Neuron (in vitro differentiated cells): ENCODE results near the gene SYNE4.
"Not testable (repeated sequence)": the region's sequence is repeated elsewhere in the genome, so short reads cannot be mapped to it uniquely, and the experiment has no call there.

Experiments used
- H2AFZ ChIP-seq: one replicate; pipeline ENCODE4 v1.6.1; 2013; ENCODE audit warnings: low read depth, mild to moderate bottlenecking, inconsistent platforms, low read length, moderate library complexity
- H3K27me3 ChIP-seq: one replicate; pipeline ENCODE4 v1.6.1; 2013; ENCODE audit warnings: low read length; ENCODE audit not compliant: insufficient read depth
- H3K36me3 ChIP-seq: one replicate; pipeline ENCODE4 v1.6.1; 2013; ENCODE audit warnings: low read length; ENCODE audit not compliant: insufficient read depth
- H3K4me1 ChIP-seq: one replicate; pipeline ENCODE4 v1.6.1; 2013; ENCODE audit warnings: low read length; ENCODE audit not compliant: insufficient read depth
- H3K4me3 ChIP-seq: 2 replicates; pipeline ENCODE4 v1.5.1; 2013; ENCODE audit warnings: mild to moderate bottlenecking, low read length, moderate library complexity
- H3K9me3 ChIP-seq: one replicate; pipeline ENCODE4 v1.6.1; 2013; ENCODE audit warnings: low read length

SYNE4 gene

GRCh38 chr19:35975608-35976214, 32.9 kb downstream of the SYNE4 start:
- Histone ChIP-seq H3K9me3 (no peaks in the 10 kb centered on the region), H2AFZ (no peak overlapping the region), H3K4me1 (no peaks in the 10 kb centered on the region), H3K27me3 (peaks cover 25% of the 10 kb centered on the region), H3K36me3 (no peaks in the 10 kb centered on the region), H3K4me3 (no peak overlapping the region)

- no peaks in the 10 kb centered on the region for H3K36me3 ChIP-seq
- no peaks in the 10 kb centered on the region for H3K9me3 ChIP-seq
- H2AFZ ChIP-seq, result no peak overlapping the region
- no peak overlapping the region for H3K4me3 ChIP-seq
- H3K4me1 ChIP-seq, result no peaks in the 10 kb centered on the region
- peaks cover 19% of the 10 kb centered on the region for H3K27me3 ChIP-seq
Measured at GRCh38 chr19:35973487-35973886, 35.1 kb downstream of the SYNE4 start.

GRCh38 chr19:35966771-35967170, 41.8 kb downstream of the SYNE4 start:
- no peak overlapping the region for H2AFZ ChIP-seq
- no peaks in the 10 kb centered on the region for H3K36me3 ChIP-seq
- no peaks in the 10 kb centered on the region for H3K4me1 ChIP-seq
- H3K9me3 ChIP-seq, result no peaks in the 10 kb centered on the region
- H3K4me3 ChIP-seq, result no peak overlapping the region
- H3K27me3 ChIP-seq, result no peaks in the 10 kb centered on the region

GRCh38 chr19:35963514-35963913, 45.1 kb downstream of the SYNE4 start:
- H3K4me1 ChIP-seq, result no peaks in the 10 kb centered on the region
- H3K27me3 ChIP-seq, result peaks cover 21% of the 10 kb centered on the region
- no peaks in the 10 kb centered on the region for H3K36me3 ChIP-seq
- no peak overlapping the region for H2AFZ ChIP-seq
- no peak overlapping the region for H3K4me3 ChIP-seq
- H3K9me3 ChIP-seq, result peaks cover 3% of the 10 kb centered on the region

DNA sequence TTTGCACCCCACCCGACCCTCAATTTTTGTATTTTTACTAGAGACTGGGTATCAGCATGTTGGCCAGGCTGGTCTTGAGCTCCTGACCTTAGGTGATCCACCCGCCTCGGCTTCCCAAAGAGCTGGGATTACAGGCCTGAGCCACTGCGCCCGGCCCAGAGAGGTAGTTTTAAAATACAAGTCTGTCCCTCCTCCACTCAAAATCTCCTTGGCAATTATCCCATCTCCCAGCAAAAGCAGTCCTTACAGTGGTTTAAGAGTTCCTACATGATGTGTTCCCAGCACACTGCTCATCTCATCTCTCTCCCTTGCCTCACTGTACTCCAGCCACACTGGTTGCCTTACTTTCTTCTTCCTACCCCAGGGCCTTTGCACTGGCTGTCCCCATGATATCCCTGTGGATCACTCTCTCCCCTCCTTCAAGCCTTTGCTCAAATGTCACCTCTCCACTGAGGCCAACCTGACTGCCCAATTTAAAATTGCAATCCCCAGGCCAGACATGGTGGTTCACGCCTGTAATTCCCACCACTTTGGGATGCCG, 48.1 kb downstream of the SYNE4 start:
- Histone ChIP-seq H3K4me3 (no peak overlapping the region), H3K36me3 (no peaks in the 10 kb centered on the region), H3K9me3 (peaks cover 3% of the 10 kb centered on the region), H2AFZ (no peak overlapping the region), H3K4me1 (no peaks in the 10 kb centered on the region), H3K27me3 (peaks cover 36% of the 10 kb centered on the region)

DNA sequence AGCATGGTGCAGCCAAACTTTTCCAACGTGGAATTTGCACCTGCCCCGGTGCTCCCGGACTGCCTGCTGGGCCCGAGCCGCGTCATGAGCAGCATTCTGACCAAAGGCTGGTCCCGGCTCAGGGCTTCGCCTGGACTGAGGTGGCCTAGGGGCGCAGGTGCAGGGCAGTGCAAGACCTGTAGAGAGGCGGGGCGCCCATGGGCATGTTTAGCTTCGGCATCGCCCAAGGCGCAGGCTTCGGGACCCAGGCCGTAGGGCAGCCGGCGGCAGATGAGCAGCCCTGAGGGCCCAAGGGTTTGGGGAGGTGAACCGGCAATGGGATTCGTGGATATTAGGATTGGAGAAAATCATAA, 48.7 kb downstream of the SYNE4 start:
- peaks cover 3% of the 10 kb centered on the region for H3K9me3 ChIP-seq
- H3K27me3 ChIP-seq, result peaks cover 36% of the 10 kb centered on the region
- H3K4me1 ChIP-seq, result no peaks in the 10 kb centered on the region
- H3K36me3 ChIP-seq, result no peaks in the 10 kb centered on the region
- H2AFZ ChIP-seq, result no peak overlapping the region
- H3K4me3 ChIP-seq, result no peak overlapping the region

DNA sequence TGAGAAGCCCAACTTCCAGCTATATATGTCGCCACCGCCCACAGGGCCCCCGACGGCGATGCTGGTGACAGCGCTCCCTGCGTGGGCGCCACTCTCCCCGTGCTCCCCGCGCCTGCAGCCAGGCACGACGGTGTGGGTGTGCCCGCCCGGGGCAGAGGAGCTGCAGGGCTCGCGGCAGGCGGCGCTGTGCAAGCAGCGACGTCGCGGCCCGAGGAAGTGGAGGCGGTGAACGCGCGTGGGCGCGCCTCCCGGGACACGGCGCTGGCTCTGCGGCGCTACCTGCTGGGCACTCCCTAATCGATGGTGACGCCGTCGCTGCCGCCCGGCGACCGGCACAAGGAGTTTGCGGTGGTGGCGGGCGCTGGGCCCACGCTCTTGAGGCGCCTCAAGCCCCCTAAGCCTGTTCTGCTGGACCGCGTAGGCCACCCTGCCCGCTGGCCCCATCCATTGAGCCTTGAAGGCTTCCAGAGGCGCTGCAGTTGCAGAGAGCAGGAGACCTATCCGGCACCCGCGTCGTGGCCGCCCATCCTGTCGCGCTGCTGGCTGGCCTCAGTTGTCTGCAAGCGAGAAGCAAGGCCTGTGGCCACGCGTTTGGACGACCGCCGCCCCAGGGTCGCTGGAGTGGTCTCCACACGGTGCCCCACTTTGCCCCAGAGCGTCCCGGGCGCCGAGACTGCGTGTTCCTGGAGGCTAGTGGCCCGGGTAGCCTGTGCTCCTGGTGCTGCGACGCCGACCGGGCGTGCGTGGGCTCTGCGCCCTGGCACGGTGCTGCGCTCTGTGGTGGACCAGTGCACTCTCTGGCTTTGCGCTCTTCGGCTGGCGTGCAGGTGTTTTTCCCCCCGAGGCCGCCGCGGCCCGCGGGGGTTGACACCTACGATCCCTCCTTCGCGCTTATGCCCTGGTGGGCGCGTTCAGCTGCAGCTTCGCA, 49.3 kb downstream of the SYNE4 start:
- H3K9me3 ChIP-seq, result peaks cover 3% of the 10 kb centered on the region
- H2AFZ ChIP-seq, result no peak overlapping the region
- H3K4me1 ChIP-seq, result no peaks in the 10 kb centered on the region
- peaks cover 36% of the 10 kb centered on the region for H3K27me3 ChIP-seq
- H3K36me3 ChIP-seq, result no peaks in the 10 kb centered on the region
- H3K4me3 ChIP-seq, result no peak overlapping the region

GRCh38 chr19:35958660-35959039, 50.0 kb downstream of the SYNE4 start:
- Histone ChIP-seq H3K4me1 (no peaks in the 10 kb centered on the region), H3K36me3 (no peaks in the 10 kb centered on the region), H3K9me3 (peaks cover 3% of the 10 kb centered on the region), H3K4me3 (no peak overlapping the region), H2AFZ (no peak overlapping the region), H3K27me3 (peaks cover 36% of the 10 kb centered on the region)

DNA sequence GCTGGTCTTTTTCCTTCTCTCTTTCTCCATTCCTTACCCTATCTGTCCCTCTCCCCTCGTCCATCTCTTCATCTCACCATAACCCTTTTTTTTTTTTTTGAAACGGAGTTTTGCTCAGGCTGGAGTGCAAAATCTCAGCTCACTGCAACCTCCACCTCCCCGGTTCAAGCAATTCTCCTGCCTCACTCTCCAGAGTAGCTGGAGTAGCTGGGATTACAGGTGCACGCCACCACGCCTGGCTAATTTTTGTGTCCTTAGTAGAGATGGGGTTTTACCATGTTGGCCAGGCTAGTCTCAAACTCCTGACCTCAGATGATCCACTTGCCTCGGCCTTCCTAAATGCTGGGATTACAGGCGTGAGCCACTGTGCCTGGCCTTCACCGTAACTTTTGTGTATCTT, 51.2 kb downstream of the SYNE4 start:
- H3K27me3 ChIP-seq, result peaks cover 36% of the 10 kb centered on the region
- not testable (repeated sequence) for H3K4me3 ChIP-seq, H3K4me1 ChIP-seq, H3K9me3 ChIP-seq, H2AFZ ChIP-seq, H3K36me3 ChIP-seq

DNA sequence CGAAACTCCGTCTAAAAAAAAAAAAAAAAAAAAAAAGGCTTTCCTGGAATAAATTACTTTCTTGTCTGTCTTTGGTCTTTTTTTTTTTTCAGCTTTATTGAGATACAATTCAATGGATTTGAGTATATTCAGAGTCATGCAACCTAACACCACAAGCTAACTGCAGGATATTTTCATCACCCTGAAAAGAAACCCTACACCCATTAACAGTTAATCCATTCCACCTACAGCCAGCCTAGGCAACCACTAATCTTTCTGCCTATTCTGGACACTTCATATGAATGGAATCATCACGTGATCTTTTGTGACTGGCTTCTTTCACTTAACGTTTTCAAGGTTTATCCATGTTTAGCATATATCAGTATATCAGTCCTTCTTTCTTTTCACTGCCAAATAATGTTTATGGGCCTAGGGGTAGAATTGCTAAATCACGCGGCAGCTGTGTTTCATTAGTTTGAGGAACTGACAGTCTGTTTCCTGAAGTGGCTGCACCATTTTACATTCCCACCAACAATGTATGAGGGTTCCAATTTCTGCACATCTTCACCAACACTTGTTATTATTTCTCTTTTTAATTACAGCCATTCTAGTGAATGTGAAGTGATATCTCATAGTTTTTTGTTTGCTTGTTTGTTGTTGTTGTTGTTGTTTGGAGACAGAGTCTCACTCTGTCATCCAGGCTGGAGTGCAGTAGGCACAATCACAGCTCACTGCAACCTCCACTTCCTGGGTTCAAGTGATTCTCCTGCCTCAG, 52.6 kb downstream of the SYNE4 start:
- no peaks in the 10 kb centered on the region for H3K36me3 ChIP-seq
- peaks cover 3% of the 10 kb centered on the region for H3K9me3 ChIP-seq
- peaks cover 36% of the 10 kb centered on the region for H3K27me3 ChIP-seq
- no peaks in the 10 kb centered on the region for H3K4me1 ChIP-seq
- H3K4me3 ChIP-seq, result no peak overlapping the region
- H2AFZ ChIP-seq, result no peak overlapping the region
